HepG2 (cell line): Measurements from ENCODE around the gene C14orf119.

Experiments
- CTCF ChIP-seq: sonication (generic); formaldehyde crosslinking; IDR thresholded peaks from 2 replicates; pipeline ENCODE4 v1.5.0; 2020; ENCODE audit warnings: mild to moderate bottlenecking, missing genetic modification reagents, moderate library complexity
- FOXJ3 ChIP-seq: sonication (generic); formaldehyde crosslinking; IDR thresholded peaks from 2 replicates; pipeline ENCODE4 v1.4.0; 2020; ENCODE audit warnings: missing genetic modification reagents, mild to moderate bottlenecking, borderline replicate concordance
- HCFC1 ChIP-seq: fragments of 150-350 bp; IDR thresholded peaks from 2 replicates; pipeline ENCODE4 v1.6.1; 2014; ENCODE audit warnings: low read depth, low read length
- IRF1 ChIP-seq: sonication (generic); formaldehyde crosslinking; IDR thresholded peaks from 2 replicates; pipeline ENCODE4 v1.4.0; 2020; ENCODE audit warnings: low read depth, mild to moderate bottlenecking, missing genetic modification reagents
- JUNB ChIP-seq: sonication (generic); formaldehyde crosslinking; IDR thresholded peaks from 2 replicates; pipeline ENCODE4 v1.8.0; 2022; ENCODE audit warnings: missing genetic modification reagents, mild to moderate bottlenecking, borderline replicate concordance
- MAFG ChIP-seq: sonication (generic); formaldehyde crosslinking; IDR thresholded peaks from 2 replicates; pipeline ENCODE4 v1.5.1; 2020; ENCODE audit warnings: mild to moderate bottlenecking, missing genetic modification reagents
- TCF12 ChIP-seq, 2 experiments: fragments of 450-650 bp in 1 of 2; sonication (generic) in 1 of 2; formaldehyde crosslinking in 1 of 2; IDR thresholded peaks; 2 replicates each; pipeline versions ENCODE4 v1.6.1 to v1.8.0; 2017 to 2022; ENCODE audit warnings: antibody characterized with exemption in 1 of 2, mild to moderate bottlenecking in 1 of 2, missing genetic modification reagents in 1 of 2, moderate library complexity in 1 of 2
- YY1 ChIP-seq: IDR thresholded peaks from 2 replicates; pipeline ENCODE4 v1.6.1; 2011; ENCODE audit warnings: low read length, low read depth, moderate library complexity, mild to moderate bottlenecking; ENCODE audit not compliant: insufficient read depth, insufficient replicate concordance
- ZMYM4 ChIP-seq: sonication (generic); formaldehyde crosslinking; IDR thresholded peaks from 2 replicates; pipeline ENCODE4 v1.8.1; 2023; ENCODE audit warnings: mild to moderate bottlenecking, missing genetic modification reagents

- TF ChIP-seq MAFG (no peak), JUNB (CRISPR knock-in tag) (no peak), ZMYM4 (CRISPR knock-in tag) (no peak), HCFC1 (no peak), IRF1 (no peak), YY1 (no peak), FOXJ3 (no peak), CTCF (CRISPR knock-in tag) (no peak), TCF12 (IDR thresholded peaks at IDR 0.05) (no peak), TCF12 (CRISPR knock-in tag; IDR thresholded peaks at IDR 0.05) (no peak)
Observed at GRCh38 chr14:23080474-23080873, 14.8 kb upstream of the C14orf119 start.
